NAMALWA (cell line): ENCODE data around the gene EID3.
"Not testable (repeated sequence)": the region's sequence is repeated elsewhere in the genome, so short reads cannot be mapped to it uniquely, and the experiment has no call there.

ENCODE experiments used
- DNase-seq: peaks from one replicate; pipeline ENCODE4 v3.0.0-alpha.2; 2015; ENCODE audit warnings: low spot score

Gene EID3

DNA sequence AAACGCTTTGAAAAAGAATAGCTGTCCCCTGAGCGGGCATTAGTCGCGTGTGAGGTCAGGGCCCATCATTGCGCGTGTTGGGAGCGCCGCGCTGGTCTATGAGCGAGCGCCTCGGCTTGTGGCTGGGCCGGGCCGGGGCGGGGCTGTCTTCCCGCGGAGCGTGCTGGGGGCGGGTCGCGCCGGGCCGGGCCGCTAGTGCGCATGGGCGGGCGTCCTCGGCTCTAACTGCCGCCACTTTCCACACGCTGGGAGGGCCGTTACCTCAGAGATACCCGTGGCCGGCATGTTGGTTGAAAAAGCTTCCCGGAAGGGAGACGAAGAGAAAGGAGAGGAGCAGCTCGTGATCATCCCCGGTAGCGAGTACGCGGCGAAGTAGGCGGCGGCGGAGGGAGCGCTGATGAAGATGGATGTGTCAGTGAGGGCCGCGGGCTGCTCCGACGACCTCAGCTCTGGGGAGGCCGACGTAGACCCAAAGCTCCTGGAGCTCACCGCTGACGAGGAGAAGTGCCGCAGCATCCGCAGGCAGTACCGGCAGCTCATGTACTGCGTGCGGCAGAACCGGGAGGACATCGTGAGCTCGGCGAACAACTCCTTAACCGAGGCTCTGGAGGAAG is at the start of gene EID3:
TSS of gene EID3 (plus strand) at position 202 of the 614 bp plus-strand sequence. CDS start at position 398, 196 bp downstream.
- DNase-seq, result no peak

DNA sequence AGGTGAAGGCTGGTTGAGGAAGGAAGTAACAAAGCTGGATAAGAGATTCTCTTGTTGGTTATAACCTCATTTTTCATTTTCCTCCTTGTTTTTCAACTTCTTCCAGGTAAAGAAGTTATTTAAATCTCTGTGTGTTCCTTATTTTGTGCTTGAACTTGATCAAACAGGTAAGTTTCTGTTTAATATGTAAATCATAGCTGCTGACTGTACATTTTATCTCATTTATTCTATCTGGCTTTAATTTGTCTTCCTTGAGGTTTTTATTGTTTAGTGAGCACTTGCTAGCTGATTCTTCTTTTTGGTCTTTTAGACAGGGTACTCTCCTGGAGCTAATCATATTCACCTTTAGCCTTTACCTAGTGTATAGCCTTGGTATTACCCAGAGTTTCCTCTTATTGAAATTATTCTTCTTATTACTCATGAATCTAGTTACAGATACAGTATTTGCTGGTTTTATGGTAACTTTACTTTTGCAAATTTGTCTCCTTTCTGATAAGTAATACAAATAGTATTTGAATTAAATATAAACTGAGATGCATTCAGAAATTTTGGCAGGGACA is 45.5 kb upstream of the EID3 start:
- DNase-seq, result no peak

DNA sequence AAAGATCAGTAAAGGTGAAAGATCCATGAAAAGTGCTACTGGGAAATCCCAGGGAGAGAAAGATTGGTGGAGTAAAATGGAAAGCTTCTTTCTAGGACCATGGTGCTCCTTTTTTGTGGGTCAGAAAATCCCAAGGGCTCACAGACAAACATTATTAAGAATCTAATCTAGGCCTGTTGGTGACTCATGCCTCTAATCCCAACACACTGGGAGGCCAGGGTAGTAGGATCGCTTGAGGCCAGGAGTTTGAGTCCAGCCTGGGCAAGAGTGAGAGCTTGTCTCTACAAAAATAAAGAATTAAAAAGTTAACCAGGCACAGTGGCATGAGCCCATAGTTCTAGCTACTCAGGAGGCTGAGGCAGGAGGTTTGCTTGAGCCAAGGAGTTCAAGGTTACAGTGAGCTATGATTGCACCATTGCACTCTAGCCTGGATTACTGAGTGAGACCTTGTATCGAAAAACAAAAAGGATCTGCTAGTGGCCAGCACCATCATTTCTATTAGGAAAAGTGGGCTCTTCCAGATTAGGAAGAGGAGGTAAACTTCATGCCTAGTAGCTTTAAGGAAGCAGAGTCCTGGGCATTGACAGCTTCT is 45.0 kb upstream of the EID3 start:
- DNase-seq, result no peak

DNA sequence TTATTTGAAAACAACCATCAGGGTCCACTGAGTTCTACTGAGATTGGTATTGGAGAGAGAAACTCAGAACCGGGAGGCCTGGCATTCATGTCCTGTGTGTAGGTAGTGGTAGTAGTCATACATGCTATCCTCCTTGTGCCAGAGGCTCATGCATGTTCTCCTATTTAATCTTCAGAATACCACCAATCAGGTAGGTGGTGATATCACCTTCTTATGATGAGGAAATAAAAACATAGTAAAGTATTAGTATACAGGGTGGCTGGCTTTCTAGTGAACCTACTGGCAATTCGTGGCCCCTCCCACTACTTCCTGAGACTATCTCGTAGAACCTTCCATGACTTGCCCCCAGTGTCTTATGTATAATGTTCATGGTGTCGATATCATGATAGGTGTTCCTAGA is 40.5 kb upstream of the EID3 start:
- no peak for DNase-seq

DNA sequence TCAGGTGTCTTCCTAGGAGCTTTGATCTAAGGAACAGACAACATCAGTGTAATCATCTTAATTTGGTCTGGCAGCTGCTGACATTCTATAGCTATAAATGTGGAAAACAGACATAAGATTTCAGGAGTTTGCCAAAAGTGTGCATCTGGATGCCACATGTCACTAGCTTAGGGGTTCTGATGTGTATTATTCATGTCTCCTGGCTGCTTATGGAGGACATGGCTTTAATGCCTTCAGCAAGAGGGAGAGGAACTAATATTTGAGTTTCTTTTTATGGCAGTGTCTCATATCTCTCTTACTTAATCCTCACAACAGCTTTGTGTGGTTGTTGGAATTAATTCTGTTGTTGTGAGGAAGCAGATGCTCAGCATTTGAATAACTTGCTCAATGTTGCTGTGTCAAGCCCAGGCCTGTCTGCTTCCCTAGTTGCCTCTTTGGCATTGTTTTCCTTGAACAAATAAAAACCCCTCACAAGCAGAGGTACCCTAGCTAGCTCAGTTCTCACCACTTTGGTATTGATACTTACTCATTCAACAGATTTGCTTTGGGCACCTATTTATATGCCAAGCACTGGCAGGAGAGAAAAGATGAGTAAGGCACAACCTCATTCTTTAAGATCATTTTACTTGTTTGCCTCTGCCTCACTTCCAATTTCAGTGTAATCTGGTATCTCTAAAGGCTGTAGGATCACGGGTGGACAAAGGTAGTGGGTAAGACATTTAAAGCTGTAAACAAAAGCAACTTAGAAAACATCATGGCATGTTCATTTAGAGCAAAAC is 39.8 kb upstream of the EID3 start:
- no peak for DNase-seq

DNA sequence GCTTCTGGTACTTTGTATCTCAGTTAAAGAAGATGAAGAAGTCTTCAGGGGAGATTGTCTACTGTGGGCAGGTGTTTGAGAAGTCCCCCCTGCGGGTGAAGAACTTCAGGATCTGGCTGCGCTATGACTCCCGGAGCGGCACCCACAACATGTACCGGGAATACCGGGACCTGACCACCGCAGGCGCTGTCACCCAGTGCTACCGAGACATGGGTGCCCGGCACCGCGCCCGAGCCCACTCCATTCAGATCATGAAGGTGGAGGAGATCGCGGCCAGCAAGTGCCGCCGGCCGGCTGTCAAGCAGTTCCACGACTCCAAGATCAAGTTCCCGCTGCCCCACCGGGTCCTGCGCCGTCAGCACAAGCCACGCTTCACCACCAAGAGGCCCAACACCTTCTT is 38.1 kb upstream of the EID3 start:
- DNase-seq, result not testable (repeated sequence)

DNA sequence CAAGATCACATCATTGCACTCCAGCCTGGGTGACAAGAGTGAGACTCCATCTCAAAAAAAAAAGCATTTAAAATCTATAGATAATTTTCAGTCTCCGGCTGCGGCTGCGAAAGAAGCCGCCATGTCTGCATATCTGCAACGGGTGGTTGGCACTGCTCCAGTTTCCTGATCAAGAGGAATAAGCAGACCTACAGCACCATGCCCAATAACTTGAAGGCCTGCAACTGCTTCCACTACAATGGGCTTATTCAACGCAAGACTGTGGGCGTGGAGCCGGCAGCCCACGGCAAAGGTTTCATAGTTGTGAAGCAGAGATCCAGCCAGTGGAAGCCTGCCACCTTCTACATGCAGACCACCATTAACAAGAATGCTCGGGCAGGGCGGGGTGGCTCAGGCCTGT is 30.6 kb upstream of the EID3 start:
- no peak for DNase-seq

DNA sequence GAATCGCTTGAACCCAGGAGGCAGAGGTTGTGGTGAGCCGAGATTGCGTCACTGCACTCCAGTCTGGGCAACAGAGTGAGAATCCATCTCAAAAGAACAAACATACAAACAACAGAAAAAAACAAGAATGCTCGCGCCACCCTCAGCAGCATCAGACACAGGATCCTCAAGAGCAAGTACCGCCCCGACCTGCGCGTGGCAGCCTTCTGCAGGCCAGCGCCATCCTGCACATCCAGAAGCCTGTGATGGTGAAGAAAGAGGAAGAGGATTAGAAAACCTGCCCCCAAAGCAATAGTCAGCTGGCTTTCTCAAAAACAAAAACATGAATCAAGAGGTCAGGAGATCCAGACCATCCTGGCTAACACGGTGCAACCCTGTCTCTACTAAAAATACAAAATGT is 30.0 kb upstream of the EID3 start:
- DNase-seq, result no peak

DNA sequence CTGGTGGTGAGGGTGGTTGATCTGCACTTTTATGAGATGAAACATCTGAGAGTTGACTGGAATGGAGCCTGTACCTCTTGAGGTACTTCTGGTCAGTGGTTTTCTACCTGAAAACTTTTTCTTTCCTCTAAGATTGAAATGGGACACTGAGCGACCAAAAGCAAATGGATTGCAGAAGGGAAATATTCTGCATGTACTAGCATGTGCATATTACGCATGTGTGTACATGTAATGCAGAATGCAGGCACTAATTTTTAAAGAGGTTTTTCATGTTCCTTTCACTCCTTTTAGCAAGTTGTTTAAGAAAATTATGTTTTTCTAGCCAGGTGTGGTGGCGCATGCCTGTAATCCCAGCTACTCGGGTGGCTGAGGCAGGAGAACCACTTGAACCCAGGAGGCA is 28.7 kb upstream of the EID3 start:
- DNase-seq, result no peak

DNA sequence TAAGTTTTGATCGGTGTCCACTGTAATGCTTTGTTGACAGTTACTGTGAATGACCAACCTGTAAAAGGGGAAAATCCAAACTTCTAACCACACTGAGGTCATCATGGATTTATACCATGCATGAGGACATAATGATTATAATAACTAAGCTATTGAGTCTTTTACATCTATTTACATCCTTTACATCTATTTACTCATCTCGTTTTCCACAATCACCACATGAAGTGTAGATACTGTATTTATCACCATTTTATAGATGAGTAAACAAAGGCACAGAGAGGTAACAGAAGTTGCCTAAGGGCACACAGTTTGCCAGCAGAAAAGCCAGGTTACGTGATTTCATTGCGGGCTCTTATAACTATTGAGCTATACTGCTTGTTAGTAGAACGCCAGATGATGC is 27.9 kb upstream of the EID3 start:
- DNase-seq, result no peak

DNA sequence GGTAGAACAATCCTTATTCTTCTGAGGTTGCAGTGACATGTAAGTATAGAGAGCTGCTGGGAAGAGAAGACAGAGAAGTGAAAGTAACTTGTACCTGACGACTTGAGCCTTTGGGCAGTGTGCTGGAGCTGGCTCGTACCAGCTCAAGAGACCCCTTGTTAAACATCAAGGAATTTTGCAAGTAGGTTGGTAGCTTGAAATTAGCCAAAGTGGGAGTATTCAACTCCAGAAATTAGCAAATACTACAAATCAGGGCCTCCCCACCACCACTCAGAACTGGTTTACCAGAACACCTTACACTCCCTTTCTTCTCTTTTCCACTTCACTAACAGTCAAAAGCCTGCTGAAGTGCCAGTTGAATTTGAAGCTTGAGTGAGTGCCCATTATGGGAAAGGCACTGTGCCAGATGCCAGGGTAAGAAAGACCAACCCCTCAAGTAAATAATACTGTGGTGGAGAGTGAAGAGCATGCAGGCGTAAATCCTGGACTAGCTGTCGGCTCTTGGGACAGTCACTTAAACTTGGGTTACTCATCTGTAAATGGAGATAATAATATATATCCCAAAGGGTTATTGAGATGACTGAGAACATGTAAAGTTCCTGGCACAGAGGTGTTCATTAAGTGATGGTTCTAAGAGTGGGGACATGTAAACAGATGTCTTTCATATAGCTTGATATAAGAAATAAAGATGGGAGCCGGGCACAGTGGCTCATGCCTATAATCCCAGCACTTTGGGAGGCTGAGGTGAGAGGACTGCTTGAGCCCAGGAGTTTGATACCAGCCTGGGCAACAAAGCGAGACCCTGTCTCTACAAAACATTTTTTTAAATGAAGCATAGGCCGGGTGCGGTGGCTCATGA is 27.0 kb upstream of the EID3 start:
- DNase-seq, result peak; percentile 47

DNA sequence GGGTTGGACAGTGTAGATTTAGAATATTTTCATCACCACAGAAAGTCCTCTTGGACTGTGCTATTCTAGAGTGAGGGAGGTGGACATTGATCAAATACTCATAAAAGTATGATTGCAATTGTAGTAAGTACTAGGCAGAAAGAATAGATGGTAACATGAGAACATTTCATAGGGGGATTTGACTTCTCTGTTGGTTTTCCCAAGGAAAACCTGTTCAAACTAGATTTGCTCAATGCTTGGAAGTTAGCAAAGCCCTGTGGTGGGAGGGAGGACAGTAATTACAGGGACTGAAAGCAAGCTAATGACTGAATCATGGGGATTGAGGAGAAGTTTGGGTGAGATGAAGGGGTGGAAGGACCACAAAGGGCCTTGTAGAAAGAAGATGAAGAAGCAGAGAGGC is 24.4 kb upstream of the EID3 start:
- no peak for DNase-seq

DNA sequence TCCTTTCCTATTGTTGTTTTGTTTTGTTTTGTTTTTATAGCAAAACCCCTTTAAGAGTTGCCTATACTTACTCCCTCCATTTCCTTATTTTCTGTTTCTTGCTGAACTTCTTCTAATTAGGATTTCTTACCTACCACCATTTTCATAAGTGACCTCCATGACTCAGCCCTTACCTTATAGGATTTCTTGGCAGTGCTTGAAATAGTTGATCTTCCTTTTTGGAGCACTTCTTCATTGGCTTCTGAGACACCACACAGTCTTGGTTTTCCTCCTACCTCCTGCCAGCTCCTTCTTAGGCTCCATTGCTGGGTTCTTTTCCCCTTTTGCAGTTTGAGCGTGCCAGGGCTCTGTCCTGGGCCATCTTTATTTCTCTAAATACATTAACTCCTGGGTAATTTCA is 23.4 kb upstream of the EID3 start:
- DNase-seq, result no peak

DNA sequence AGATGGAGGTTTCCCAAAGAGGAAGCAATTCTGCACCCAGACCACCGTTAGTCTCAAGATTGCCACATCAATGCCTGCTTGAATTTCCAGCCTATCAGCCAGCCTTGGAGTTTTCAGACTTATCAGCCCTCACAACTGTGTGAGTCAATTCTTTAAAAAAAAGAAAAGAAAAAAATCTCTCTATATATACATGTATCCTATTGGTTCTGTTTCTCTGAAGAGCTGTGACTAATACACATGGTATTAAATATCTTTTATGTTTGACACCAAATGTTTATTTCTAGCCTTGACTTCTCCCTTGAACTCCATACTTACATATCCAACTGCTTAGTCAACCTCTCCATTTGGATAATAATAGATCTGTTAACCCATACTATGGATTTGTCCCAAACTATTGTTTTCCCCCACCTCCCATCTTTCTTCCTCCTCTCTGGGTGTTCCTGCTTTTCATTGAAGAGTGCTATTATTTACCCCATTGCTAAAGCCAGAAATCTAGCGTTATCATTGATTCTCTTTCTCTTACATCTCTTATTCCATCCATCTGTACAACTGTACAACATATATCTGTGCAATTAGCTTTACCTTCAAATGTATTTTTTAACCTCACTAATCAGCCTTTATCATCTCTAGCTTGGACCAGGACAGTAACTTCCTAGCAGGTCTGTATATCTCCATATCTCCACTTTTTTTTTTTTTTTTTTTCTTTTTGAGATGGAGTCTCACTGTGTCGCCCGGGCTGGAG is 22.7 kb upstream of the EID3 start:
- DNase-seq, result no peak

DNA sequence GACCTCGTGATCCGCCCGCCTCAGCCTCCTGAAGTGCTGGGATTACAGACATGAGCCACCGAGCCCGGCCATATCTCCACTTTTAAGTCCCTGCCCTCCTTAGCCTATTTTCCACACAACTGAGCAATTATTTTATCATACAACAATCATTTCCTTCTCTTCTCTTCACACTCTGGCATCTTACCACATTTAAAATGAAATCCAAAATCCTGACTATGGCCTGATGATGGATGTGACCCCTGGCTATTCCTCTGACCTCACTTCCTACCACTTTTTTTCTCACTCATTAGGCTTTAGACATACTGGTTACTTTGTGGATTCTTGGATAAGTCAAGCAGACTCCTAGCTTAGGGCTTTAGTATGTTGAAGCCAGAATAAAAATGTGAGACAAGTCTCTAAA is 21.9 kb upstream of the EID3 start:
- DNase-seq, result no peak

DNA sequence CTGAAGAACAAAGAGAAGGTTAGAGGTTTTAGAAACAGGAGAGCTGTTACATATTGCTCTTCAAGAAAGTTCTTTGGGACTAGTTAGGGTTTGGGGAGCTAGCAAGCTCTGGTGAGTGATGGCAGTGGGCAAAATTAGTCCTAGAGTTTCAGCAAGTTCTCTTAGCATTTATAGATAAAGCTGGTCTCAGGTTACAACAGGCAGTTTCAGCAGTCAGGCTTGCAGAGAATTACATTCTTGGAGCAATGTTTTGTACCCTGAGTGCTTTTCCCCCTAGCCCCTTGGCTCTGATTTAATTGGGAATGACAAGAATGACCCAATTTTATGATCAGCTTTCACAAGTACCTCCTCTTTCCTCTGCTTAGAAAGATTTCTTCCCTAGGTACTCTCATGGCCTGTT is 21.4 kb upstream of the EID3 start:
- DNase-seq, result no peak

DNA sequence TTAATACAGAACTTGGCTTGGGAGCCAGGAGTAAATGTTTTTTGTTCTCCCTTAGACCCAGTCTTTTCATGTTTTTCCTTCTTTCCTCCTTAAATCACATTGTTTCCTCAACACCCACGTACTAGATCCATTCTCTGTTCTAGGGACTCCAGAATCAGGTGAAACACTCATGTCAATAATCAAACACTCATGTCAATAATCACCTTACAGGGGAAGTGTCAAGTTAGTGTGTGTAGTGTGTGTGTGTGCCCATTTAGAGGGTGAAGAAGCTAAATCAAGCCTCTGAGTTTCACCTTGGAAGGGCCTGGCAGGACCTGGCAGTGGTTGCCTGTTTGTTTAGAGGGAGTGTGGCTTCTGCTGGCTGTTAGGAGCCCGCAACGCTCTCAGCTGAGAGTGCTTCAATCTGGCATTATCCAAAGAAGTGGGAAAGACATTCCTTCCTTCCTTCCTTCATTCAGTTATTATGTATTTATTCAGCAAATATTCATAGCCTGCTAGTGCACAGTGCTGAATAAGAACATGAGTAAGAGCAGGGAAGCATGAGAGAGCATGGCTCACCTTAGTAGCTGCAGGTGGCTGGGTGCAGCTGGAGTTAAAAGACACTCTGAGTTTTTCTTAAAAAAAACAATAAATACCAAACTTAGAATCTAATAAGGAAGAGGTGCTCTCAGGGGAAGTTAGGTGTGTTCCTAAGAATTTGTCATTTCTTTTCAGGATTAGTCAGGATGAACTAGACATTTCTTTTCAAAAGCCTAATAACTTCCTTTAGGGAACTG is 17.6 kb upstream of the EID3 start:
- peak; percentile 49 for DNase-seq

DNA sequence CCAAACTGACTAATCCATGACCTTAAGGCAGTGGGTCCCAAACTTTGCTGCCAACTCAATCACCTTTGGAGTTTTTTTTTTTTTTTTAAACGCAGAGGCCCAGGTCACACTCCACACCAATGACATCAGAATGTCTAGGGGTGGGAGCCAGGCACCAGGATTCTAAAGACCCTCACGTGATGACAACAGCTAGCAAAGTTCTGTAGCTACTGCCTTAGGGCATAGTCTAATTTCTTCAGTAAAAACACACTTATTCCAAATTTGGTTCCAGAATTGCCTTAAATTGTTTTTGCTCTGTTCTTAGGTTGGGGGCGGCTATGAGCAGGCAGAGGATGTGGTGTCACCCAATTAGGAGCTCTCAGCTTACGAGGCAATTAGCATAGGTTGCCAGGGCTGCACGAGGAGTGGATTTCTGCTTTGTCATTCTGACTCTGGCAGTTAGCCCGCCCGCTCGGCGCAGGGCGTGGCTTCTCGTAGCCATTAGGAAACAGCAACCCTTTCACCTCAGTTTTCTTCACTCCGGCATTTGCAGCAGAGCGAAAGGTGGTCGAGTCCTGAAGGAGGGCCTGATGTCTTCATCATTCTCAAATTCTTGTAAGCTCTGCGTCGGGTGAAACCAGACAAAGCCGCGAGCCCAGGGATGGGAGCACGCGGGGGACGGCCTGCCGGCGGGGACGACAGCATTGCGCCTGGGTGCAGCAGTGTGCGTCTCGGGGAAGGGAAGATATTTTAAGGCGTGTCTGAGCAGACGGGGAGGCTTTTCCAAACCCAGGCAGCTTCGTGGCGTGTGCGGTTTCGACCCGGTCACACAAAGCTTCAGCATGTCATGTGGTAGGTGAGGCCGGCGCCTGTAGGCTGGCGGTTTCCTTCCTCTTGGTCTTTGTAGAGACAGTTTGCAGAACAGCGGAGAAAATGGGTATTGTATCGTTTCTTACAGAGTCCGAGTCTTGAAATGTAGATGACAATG is 16.7 kb upstream of the EID3 start:
- peak; percentile 98 for DNase-seq

DNA sequence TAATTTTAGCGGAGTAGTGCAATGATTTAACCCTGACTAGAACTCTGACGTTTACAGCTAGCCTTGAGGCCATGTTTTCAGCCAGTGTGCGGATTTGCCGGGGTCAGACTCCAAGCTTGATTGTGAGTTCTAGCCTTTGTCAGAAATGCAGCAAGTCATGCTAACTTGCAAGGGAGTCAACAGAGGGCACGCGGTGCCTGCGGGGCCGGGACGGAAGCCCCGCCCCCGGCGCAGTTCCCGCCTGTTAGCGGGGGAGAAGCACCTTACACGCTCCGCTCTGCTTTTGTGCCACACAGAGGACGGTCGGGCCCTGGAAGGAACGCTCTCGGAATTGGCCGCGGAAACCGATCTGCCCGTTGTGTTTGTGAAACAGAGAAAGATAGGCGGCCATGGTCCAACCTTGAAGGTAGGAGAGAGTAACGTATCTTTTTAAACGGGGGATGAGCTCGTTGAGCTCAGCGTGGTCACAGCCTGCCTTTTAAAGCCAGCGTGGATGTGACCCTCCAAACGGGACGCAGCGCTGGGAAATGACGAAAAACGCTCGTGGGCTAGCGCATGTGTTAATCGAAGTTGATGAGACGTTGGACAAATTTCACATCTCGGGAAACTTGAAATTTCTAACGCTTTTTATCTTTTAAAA is 14.8 kb upstream of the EID3 start:
- DNase-seq, result peak; percentile 96
